ENCODE data around the gene HHATL. TPM values are rescaled to one million over a fixed set of nuclear protein-coding genes. Genes with fewer than 3 reads are reported as not detected.

Gene HHATL
- total RNA-seq, 1 experiment from 2014 or later, result 0.92 TPM

GRCh38 chr3:42660898-42661297 is 41.7 kb downstream of the HHATL start:
- no peaks in the 10 kb centered on the region for H3K9me3 Mint-ChIP-seq
- POLR2A ChIA-PET, result no interaction called here
- H3K4me3 Mint-ChIP-seq, result no peak overlapping the region
- no peaks in the 10 kb centered on the region for H3K27me3 Mint-ChIP-seq (ENCODE audit: low read depth)
- H3K36me3 Mint-ChIP-seq, result no peaks in the 10 kb centered on the region; the same call in 1 of the 2 replicates
- H3K27ac Mint-ChIP-seq, result no peak overlapping the region
- ATAC-seq, result peak; percentile 57
- H3K4me1 Mint-ChIP-seq, result peaks cover 10% of the 10 kb centered on the region; the same call in 1 of the 2 replicates
- TF ChIP-seq GABPB1 (CRISPR knock-in tag; IDR thresholded peaks at IDR 0.05), result no peak
- CTCF ChIA-PET, result interaction anchor here (0.6 to 2.6 kb wide), 13 partner anchors 9 to 170 kb away, joined by 3 to 24 read pairs (median 4); no protein-coding TSS in a partner anchor
- no peak for DNase-seq (ENCODE audit: low spot score)

DNA sequence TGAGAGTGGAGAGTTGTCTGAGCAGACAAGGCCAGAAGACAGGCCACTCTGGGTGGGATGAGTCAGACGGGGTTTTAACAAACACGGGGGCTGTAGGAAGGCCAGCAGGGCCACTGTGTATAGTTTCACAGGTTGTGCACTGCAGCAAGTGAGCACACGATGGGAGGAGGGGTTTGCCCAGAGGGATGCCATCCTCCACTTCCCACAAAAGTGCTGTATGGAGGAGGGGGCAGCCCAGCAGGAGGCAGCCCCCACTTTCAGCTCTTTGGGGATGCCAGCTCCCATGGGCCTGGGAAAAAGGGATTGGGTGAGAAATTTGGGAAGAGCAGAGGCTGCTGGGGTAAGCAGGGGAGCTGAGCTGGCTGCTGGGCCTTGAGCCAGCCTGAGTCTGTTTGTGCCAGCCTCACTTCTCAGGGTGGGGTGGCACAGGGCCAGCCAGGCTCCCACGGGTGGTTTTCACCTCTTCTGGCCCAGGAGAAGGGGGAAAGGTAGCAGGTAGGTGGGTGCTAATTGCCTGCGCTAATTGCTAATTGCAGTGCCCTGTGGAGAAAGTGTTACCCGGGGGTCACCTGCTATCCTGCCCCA is 42.4 kb downstream of the HHATL start:
- TF ChIP-seq IRF2 (CRISPR knock-in tag; IDR thresholded peaks at IDR 0.05; ENCODE audit: borderline replicate concordance, low read depth), result no peak
- TF ChIP-seq, protein P1, sequence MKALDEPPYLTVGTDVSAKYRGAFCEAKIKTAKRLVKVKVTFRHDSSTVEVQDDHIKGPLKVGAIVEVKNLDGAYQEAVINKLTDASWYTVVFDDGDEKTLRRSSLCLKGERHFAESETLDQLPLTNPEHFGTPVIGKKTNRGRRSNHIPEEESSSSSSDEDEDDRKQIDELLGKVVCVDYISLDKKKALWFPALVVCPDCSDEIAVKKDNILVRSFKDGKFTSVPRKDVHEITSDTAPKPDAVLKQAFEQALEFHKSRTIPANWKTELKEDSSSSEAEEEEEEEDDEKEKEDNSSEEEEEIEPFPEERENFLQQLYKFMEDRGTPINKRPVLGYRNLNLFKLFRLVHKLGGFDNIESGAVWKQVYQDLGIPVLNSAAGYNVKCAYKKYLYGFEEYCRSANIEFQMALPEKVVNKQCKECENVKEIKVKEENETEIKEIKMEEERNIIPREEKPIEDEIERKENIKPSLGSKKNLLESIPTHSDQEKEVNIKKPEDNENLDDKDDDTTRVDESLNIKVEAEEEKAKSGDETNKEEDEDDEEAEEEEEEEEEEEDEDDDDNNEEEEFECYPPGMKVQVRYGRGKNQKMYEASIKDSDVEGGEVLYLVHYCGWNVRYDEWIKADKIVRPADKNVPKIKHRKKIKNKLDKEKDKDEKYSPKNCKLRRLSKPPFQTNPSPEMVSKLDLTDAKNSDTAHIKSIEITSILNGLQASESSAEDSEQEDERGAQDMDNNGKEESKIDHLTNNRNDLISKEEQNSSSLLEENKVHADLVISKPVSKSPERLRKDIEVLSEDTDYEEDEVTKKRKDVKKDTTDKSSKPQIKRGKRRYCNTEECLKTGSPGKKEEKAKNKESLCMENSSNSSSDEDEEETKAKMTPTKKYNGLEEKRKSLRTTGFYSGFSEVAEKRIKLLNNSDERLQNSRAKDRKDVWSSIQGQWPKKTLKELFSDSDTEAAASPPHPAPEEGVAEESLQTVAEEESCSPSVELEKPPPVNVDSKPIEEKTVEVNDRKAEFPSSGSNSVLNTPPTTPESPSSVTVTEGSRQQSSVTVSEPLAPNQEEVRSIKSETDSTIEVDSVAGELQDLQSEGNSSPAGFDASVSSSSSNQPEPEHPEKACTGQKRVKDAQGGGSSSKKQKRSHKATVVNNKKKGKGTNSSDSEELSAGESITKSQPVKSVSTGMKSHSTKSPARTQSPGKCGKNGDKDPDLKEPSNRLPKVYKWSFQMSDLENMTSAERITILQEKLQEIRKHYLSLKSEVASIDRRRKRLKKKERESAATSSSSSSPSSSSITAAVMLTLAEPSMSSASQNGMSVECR (CRISPR knock-in tag; IDR thresholded peaks at IDR 0.05; ENCODE audit: borderline replicate concordance), result no peak
- TF ChIP-seq ZNF671 (CRISPR knock-in tag; IDR thresholded peaks at IDR 0.05), result no peak
- no peak for TF ChIP-seq FOXJ3 (CRISPR knock-in tag; IDR thresholded peaks at IDR 0.05; ENCODE audit: borderline replicate concordance)
- no peak for TF ChIP-seq AFF4 (CRISPR knock-in tag; IDR thresholded peaks at IDR 0.05; ENCODE audit: borderline replicate concordance)
- no peak for TF ChIP-seq ZNF232 (CRISPR knock-in tag; IDR thresholded peaks at IDR 0.05)
- no peak for TF ChIP-seq ZNF138 (CRISPR knock-in tag; conservative IDR thresholded peaks at IDR 0.05)
- no peak for TF ChIP-seq NR2C2 (CRISPR knock-in tag; IDR thresholded peaks at IDR 0.05)
- TF ChIP-seq ATF6 (CRISPR knock-in tag; IDR thresholded peaks at IDR 0.05), result no peak
- no peak for TF ChIP-seq NR1H2 (CRISPR knock-in tag; IDR thresholded peaks at IDR 0.05)
- TF ChIP-seq NFE2L1 (CRISPR knock-in tag; IDR thresholded peaks at IDR 0.05), result no peak
- no peak for TF ChIP-seq MYBL2 (CRISPR knock-in tag; IDR thresholded peaks at IDR 0.05)
- TF ChIP-seq HMGA2 (CRISPR knock-in tag; IDR thresholded peaks at IDR 0.05), result no peak
- no peak for TF ChIP-seq RORB (CRISPR knock-in tag; IDR thresholded peaks at IDR 0.05)
- no peak for TF ChIP-seq CREB1 (CRISPR knock-in tag; IDR thresholded peaks at IDR 0.05)
- TF ChIP-seq ZNF281 (CRISPR knock-in tag; IDR thresholded peaks at IDR 0.05), result no peak
- no peak for TF ChIP-seq NR3C1 (CRISPR knock-in tag; conservative IDR thresholded peaks at IDR 0.05; ENCODE audit: low read depth)
- Mint-ChIP-seq H3K4me3 (no peak overlapping the region), H3K9me3 (no peaks in the 10 kb centered on the region), H3K27ac (peak overlapping the region; percentile 17; the same call in 1 of the 2 replicates), H3K27me3 (ENCODE audit: low read depth) (no peaks in the 10 kb centered on the region), H3K4me1 (peaks cover 17% of the 10 kb centered on the region), H3K36me3 (no peaks in the 10 kb centered on the region; the same call in 1 of the 2 replicates)
- CTCF ChIA-PET, result interaction anchor here (1.0 to 2.6 kb wide), 7 partner anchors 17 to 103 kb away, joined by 3 to 24 read pairs (median 5); no protein-coding TSS in a partner anchor
- POLR2A ChIA-PET, result no interaction called here
- DNase-seq (ENCODE audit: low spot score) (no peak), ATAC-seq (no peak)
